DMS79 (cell line): ENCODE results near the gene ARHGAP26.

Source experiments
- DNase-seq: peaks from one replicate; lab custom pipeline; 2025; lab: John Stamatoyannopoulos, UW

The ARHGAP26 gene

GRCh38 chr5:142769793-142770649 lies at the start of gene ARHGAP26:
Gene ARHGAP26 (plus strand): TSS chr5:142770377. CDS start chr5:142770762, 385 bp downstream.
- peak; percentile 78 for DNase-seq

GRCh38 chr5:142720641-142721271 lies 49.4 kb upstream of the ARHGAP26 start:
- peak; percentile 43 for DNase-seq

GRCh38 chr5:142722146-142722545 lies 48.0 kb upstream of the ARHGAP26 start:
- DNase-seq, result no peak

- no peak for DNase-seq
Measured at GRCh38 chr5:142722896-142723295, 47.3 kb upstream of the ARHGAP26 start.

- DNase-seq, result no peak
Measured at GRCh38 chr5:142724821-142725220, 45.4 kb upstream of the ARHGAP26 start.

GRCh38 chr5:142725231-142726187 lies 44.7 kb upstream of the ARHGAP26 start:
- DNase-seq, result no peak

- DNase-seq, result no peak
Measured at GRCh38 chr5:142726188-142726731, 43.9 kb upstream of the ARHGAP26 start.

- DNase-seq, result no peak
Measured at GRCh38 chr5:142727735-142728047, 42.5 kb upstream of the ARHGAP26 start.

- no peak for DNase-seq
Measured at GRCh38 chr5:142735323-142736246, 34.6 kb upstream of the ARHGAP26 start.

GRCh38 chr5:142736247-142736632 lies 33.9 kb upstream of the ARHGAP26 start:
- no peak for DNase-seq

GRCh38 chr5:142737179-142737578 lies 33.0 kb upstream of the ARHGAP26 start:
- DNase-seq, result no peak

- DNase-seq, result no peak
Measured at GRCh38 chr5:142740474-142741242, 29.5 kb upstream of the ARHGAP26 start.

- no peak for DNase-seq
Measured at GRCh38 chr5:142743592-142744441, 26.4 kb upstream of the ARHGAP26 start.

- DNase-seq, result no peak
Measured at GRCh38 chr5:142745268-142745667, 24.9 kb upstream of the ARHGAP26 start.

GRCh38 chr5:142746532-142747433 lies 23.4 kb upstream of the ARHGAP26 start:
- DNase-seq, result no peak

GRCh38 chr5:142748132-142748531 lies 22.0 kb upstream of the ARHGAP26 start:
- DNase-seq, result no peak

- DNase-seq, result no peak
Measured at GRCh38 chr5:142748568-142749249, 21.5 kb upstream of the ARHGAP26 start.

GRCh38 chr5:142749321-142749720 lies 20.9 kb upstream of the ARHGAP26 start:
- DNase-seq, result no peak
